Vagina (tissue), 2 donors: ENCODE data around the gene ZNF804B.

Experiments
- POLR2A ChIP-seq, 2 donors: fragments of 450-650 bp; IDR thresholded peaks; one replicate each; pipeline ENCODE4 v1.6.1; 2017; ENCODE audit warnings: antibody characterized with exemption in 2 of 2, mild to moderate bottlenecking in 2 of 2, moderate library complexity in 2 of 2
- TF ChIP-seq, protein P1 (sequence below), 3 experiments: fragments of 450-650 bp in 2 of 3; fragments of 200-600 bp in 1 of 3; sonication (generic) in 1 of 3; IDR thresholded peaks; one replicate each; pipeline ENCODE4 v1.5.1; 2017 to 2019; ENCODE audit warnings: antibody characterized with exemption in 3 of 3, mild to moderate bottlenecking in 2 of 3, moderate library complexity in 2 of 3

GRCh38 chr7:89028319-89028718 is 268.8 kb downstream of the ZNF804B start:
- no peak for TF ChIP-seq POLR2A (IDR thresholded peaks at IDR 0.05)
- TF ChIP-seq, protein P1, sequence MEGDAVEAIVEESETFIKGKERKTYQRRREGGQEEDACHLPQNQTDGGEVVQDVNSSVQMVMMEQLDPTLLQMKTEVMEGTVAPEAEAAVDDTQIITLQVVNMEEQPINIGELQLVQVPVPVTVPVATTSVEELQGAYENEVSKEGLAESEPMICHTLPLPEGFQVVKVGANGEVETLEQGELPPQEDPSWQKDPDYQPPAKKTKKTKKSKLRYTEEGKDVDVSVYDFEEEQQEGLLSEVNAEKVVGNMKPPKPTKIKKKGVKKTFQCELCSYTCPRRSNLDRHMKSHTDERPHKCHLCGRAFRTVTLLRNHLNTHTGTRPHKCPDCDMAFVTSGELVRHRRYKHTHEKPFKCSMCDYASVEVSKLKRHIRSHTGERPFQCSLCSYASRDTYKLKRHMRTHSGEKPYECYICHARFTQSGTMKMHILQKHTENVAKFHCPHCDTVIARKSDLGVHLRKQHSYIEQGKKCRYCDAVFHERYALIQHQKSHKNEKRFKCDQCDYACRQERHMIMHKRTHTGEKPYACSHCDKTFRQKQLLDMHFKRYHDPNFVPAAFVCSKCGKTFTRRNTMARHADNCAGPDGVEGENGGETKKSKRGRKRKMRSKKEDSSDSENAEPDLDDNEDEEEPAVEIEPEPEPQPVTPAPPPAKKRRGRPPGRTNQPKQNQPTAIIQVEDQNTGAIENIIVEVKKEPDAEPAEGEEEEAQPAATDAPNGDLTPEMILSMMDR (IDR thresholded peaks at IDR 0.05), result no peak
